ENCODE data around the gene PDE4B.

- TF ChIP-seq REST (IDR thresholded peaks at IDR 0.05; ENCODE audit: borderline replicate concordance) (no peak), EZH2 (IDR thresholded peaks at IDR 0.05; ENCODE audit: borderline replicate concordance, insufficient read depth, low read length, poor library complexity, severe bottlenecking) (no peak), POLR2AphosphoS5 (IDR thresholded peaks at IDR 0.05) (no peak), SMC3 (conservative IDR thresholded peaks at IDR 0.05; ENCODE audit: poor library complexity) (no peak)
- TF ChIP-seq, protein P1, sequence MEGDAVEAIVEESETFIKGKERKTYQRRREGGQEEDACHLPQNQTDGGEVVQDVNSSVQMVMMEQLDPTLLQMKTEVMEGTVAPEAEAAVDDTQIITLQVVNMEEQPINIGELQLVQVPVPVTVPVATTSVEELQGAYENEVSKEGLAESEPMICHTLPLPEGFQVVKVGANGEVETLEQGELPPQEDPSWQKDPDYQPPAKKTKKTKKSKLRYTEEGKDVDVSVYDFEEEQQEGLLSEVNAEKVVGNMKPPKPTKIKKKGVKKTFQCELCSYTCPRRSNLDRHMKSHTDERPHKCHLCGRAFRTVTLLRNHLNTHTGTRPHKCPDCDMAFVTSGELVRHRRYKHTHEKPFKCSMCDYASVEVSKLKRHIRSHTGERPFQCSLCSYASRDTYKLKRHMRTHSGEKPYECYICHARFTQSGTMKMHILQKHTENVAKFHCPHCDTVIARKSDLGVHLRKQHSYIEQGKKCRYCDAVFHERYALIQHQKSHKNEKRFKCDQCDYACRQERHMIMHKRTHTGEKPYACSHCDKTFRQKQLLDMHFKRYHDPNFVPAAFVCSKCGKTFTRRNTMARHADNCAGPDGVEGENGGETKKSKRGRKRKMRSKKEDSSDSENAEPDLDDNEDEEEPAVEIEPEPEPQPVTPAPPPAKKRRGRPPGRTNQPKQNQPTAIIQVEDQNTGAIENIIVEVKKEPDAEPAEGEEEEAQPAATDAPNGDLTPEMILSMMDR (IDR thresholded peaks at IDR 0.05; ENCODE audit: poor library complexity, severe bottlenecking): no peak
Measured at GRCh38 chr1:66388913-66389312, 596.2 kb downstream of the PDE4B start.

All from neural cell (in vitro differentiated cells).